ENCODE data around the gene CDC42SE2.

DNA sequence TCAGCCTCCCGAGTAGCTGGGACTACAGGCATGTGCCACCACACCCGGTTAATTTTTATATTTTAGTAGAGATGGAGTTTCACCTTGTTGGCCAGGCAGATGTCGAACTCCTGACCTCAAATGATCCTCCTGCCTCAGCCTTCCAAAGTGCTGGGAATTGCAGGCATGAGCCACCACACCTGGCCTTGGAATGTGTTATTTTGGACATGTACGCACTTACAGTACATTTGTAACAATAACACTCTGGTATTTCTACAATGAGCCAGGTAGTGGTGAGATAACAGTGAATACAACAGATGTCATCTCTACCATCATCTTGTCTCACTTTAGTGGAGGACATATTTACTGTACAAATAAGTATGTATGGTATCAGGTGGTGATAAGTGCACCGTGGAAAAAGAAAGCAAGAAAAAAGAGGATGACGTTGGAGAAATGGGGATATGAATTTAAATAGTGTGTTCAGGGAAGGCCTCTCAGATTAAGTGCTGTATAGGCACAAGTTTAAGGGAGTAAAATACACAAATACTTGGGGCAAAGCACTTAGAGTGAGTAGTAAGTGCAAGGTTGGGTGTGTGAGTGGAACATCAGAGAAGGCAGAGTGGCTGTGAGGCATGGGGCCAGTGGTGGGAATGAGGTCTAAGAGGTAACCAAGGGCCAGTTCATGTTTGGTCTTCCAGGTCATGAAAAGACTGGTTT, 100.1 kb downstream of the CDC42SE2 start:
- TF ChIP-seq, protein P1, sequence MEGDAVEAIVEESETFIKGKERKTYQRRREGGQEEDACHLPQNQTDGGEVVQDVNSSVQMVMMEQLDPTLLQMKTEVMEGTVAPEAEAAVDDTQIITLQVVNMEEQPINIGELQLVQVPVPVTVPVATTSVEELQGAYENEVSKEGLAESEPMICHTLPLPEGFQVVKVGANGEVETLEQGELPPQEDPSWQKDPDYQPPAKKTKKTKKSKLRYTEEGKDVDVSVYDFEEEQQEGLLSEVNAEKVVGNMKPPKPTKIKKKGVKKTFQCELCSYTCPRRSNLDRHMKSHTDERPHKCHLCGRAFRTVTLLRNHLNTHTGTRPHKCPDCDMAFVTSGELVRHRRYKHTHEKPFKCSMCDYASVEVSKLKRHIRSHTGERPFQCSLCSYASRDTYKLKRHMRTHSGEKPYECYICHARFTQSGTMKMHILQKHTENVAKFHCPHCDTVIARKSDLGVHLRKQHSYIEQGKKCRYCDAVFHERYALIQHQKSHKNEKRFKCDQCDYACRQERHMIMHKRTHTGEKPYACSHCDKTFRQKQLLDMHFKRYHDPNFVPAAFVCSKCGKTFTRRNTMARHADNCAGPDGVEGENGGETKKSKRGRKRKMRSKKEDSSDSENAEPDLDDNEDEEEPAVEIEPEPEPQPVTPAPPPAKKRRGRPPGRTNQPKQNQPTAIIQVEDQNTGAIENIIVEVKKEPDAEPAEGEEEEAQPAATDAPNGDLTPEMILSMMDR (IDR thresholded peaks at IDR 0.05), result no peak
- TF ChIP-seq POLR2A (IDR thresholded peaks at IDR 0.05) (no peak), EP300 (IDR thresholded peaks at IDR 0.05; ENCODE audit: low read depth) (no peak)
